HG03565 (cell line): Measurements from ENCODE around the gene RAB14.
"Not testable (repeated sequence)": the region's sequence is repeated elsewhere in the genome, so short reads cannot be mapped to it uniquely, and the experiment has no call there.

Experiments used
- ATAC-seq: cut with Tn5 transposase; IDR thresholded peaks from one replicate; pipeline ENCODE4 v1.9.1; 2021; ENCODE audit warnings: mild to moderate bottlenecking, moderate library complexity; ENCODE audit not compliant: unreplicated experiment

Gene RAB14

DNA sequence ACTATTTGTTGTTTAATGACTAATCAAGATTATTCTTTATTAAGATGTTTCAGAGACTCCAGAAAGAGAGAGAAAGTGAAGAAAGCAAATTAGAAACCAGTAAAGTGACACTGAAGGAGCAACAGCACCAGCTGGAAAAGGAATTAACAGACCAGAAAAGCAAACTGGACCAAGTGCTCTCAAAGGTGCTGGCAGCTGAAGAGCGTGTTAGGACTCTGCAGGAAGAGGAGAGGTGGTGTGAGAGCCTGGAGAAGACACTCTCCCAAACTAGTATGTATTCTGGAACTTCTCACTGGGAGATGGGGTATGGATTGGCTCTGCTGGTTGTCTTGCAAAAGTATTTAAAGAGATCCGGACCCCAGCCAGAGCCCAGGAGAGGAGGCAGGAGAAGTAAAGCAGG, 33.6 kb downstream of the RAB14 start:
- no peak for ATAC-seq

DNA sequence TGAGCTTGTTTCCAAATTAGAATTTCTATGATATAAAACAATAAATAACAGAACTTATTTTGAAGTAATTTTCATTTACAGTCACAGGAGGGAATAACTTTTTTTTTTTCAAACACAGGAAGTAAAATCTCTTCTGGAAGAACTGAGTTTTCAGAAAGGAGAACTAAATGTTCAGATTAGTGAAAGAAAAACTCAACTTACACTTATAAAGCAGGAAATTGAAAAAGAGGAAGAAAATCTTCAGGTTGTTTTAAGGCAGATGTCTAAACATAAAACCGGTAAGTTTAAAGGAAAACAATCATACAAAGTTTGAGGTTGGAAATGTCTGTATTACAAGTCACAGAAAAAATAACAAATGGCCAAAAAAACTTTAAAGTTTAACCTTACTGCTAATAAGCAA, 41.6 kb downstream of the RAB14 start:
- no peak for ATAC-seq

DNA sequence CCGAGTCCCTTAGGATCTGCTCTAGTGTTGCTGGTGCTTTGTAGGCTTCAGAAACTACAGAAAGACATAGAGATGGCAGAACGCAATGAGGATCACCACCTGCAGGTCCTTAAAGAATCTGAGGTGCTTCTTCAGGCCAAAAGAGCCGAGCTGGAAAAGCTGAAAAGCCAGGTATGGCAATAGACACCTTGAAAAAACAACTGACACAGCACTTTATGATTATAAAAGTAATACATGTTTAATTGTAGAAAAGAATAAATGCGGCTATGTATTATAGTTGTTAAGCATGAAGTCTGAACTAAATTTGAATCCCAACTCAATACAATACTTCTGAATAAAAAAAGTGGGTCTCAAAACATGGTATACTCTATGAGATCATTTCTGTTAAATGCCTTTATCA, 43.7 kb downstream of the RAB14 start:
- no peak for ATAC-seq

DNA sequence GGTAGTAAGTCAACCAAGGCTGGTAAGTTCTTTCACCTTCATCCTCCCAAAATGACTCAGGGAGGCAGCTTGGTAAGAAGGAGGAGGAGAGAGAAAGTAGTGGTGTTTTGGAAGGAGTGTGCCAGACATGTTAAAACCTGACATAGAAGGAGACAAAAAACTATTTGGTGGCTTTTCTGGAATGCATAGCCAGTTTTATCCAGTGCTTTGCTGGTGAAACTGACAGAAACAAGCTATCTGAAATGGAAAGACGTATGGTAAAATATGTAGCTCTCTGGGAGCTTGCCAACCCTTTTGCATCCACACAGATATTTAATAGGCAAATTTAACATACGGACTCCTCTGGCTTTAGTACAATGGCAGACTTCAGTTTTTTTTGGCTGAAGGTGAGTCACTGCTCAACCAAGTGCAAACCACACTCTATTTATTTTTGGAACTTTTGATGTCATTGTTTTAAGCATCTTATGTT, 45.4 kb downstream of the RAB14 start:
- ATAC-seq = peak; percentile 80

DNA sequence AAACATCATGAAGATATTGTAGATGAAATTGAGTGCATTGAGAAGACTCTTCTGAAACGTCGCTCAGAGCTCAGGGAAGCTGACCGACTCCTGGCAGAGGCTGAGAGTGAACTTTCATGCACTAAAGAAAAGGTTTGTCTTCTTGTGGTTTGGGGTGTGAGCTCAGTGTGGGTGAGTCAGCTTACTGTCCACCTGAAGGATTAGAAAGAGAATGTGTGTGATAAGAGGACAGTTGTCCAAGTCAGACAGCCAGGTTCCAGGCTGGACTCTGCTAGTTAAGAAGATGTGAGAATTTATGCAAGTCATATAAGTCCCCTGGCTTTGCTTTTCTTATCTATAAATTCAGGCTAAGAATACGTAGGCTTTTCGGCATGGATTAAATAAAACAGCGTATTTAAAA, 46.9 kb downstream of the RAB14 start:
- ATAC-seq = no peak

DNA sequence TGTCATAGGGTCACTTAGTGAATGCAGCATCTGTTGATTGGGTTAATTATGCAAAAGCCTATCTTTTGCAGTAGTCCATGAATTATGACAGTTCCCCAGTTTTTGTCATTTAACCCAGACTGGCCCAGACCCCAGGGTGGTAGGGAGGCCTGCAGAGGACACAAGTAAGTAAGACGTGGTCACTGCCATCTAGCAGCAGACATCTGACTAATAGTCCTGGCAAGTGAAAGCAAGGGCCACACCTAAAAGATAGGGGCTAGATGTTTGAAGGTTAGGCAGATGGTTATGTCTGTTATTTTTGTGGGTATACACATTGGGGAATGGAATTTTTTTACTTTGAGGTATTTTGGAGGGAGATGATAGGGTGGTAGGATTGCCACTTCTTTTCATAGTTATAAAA, 48.0 kb downstream of the RAB14 start:
- ATAC-seq = no peak

DNA sequence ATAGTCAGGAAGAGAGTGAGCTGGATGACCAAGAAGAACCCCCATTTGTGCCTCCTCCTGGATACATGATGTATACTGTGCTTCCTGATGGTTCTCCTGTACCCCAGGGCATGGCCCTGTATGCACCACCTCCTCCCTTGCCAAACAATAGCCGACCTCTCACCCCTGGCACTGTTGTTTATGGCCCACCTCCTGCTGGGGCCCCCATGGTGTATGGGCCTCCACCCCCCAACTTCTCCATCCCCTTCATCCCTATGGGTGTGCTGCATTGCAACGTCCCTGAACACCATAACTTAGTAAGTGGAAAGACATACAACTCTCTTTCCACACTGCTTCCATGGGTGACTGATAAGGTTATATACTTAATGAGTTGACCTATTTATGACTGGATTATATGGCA, 51.5 kb downstream of the RAB14 start:
- ATAC-seq = no peak

DNA sequence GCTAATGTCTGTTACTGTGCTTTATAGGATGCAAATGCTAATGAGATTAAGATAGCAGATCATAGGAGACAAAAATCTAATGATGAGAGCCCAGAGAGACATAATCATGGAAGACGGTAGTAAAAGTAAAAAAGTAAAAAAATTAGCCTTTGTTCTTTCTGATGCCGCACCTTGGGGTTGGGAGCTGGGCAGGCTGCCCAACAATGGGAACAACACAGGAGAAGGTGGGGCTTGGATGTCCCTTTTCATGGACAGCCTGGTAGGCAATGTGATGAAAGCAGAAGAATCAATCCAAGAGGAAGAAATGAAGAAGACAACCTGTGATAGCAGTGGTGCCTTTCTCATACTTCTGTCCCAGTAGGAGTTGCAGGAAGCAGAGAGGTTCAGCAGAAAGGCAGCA, 57.2 kb downstream of the RAB14 start:
- no peak for ATAC-seq

DNA sequence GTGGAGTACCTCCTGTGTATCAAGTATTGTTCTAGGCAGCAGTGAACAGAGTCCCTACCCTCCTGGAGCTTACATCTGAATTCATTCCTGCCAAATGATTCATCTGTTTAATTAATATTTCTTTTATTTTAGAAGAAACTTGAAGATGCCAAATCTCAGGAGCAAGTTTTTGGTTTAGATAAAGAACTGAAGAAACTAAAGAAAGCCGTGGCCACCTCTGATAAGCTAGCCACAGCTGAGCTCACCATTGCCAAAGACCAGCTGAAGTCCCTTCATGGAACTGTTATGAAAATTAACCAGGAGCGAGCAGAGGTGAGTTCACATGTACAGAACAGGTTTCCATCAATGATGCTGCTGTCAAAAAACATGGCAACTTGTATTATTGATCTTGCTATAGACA, 57.9 kb downstream of the RAB14 start:
- no peak for ATAC-seq

DNA sequence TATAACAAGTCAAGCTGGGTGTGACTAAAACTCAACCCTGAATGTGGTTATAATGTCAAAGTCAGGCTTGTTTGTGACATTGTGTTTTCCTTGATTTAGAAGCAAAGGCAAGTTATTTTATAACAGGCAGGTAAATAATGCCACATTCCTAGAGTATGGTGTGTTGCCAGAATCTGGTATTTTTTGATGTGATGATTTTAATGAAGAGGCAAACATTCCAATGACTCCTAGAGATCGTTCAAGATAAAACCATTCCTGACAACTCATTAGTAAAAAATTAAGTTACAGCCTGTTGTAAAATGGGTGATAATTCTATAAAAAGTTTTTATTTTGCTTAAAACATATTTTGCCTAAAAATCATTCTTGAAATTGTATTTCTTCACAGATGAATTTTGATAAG, 60.0 kb downstream of the RAB14 start:
- ATAC-seq = no peak

DNA sequence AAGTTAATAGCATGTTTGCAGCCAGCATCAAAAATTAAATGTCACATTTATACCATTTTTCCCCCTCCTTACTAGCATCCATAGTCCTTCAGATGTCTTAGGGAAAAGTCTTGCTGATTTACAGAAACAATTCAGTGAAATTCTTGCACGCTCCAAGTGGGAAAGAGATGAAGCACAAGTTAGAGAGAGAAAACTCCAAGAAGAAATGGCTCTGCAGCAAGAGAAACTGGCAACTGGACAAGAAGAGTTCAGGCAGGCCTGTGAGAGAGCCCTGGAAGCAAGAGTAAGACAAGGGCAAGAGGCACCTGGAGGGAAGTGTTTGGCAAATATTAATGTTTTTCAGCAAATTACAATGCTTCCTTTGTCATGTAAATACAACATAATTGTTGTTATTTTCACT, 60.4 kb downstream of the RAB14 start:
- no peak for ATAC-seq

DNA sequence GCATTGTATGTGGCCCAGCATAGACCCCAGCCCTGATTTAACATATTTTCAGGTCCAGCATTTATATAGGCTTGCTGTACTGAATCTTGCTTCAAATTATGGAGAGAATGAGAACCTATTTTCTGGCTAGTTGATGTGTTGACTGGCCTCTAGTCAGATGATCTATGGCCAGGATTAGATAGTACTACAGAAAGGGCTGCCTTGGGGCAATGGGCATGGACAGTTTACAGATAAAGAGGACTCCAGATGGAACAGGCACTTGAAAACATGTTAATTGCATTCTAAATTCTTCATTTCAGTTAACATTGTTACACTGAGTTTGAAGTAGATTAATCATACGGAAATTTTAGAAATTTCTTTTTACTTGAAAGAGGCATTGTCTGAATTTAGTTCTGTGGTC, 61.5 kb downstream of the RAB14 start:
- ATAC-seq = no peak

DNA sequence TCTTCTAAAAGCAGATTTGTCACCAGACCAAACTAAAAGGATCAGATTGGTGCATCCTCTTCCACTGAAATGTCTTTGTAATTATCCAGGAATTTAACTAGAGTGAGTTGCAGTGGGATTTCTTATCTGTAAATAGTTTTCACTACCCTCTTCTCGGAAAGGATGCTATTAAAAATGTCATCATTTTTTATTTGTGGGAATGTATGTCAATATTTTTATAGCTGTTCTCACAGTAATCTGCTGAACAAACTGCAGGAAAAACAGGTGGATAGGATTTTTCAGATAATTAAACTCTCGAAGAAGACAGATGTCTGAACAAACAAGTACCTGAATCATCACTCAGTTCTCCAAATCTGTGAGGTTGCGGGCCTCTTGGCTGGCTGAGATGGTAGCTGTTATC, 62.7 kb downstream of the RAB14 start:
- ATAC-seq = no peak

DNA sequence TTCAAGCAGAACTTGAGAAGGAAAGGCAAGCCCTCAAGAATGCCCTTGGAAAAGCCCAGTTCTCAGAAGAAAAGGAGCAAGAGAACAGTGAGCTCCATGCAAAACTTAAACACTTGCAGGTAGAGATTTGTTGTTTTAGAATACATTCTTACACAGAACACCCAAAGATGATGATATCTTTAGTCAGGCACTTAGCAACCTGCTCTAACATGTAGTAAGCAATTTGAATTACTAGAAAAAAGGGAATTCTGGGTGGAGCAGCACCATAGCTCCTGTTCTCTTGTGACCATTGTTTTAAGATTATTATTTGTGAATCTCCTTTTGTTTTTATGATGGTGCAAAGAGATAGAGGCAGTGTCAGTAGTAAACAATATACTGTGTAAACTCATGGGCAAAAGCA, 63.1 kb downstream of the RAB14 start:
- ATAC-seq = no peak

DNA sequence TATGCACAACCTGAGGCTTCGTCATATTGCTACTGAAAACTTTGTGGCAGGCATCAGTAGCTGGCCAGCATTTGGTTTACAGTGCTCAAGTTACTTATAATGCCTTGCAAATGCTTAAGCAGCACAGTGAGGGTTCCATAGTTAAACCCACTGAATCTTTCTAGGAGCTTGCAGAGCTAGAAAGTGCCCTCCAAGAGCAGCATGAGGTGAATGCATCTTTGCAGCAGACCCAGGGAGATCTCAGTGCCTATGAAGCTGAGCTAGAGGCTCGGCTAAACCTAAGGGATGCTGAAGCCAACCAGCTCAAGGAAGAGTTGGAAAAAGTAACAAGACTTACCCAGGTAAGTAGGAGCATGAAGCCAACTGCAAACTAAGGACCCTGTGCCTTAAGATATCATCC, 66.0 kb downstream of the RAB14 start:
- ATAC-seq = no peak

DNA sequence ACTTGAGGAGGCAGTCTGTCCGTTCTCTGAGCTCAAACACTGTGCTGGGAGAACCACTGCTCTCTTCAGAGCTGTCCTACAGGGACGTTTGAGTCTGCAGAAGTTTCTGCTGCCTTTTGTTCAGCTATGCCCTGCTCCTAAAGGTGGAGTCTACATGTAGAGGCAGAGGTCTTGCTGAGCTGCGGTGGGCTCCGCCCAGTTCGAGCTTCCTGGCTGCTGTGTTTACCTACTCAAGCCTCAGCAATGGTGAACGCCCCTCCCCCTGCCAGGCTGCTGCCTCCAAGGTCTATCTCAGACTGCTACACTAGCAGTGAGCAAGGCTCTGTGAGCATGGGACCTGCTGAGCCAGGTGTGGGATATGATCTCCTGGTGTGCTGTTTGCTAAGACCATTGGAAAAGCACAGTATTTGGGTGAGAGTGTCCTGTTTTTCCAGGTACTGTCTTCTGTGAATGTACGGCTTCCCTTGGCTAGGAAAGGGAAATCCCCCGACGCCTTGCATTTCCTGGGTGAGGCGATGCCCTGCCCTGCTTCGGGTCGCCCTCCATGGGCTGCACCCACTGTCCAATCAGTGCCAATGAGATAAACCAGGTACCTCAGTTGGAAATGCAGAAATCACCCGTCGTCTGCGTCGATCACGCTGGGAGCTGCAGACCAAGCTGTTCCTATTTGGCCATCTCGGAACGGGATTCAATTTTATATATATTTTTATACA, 68.4 kb downstream of the RAB14 start:
- no peak for ATAC-seq

DNA sequence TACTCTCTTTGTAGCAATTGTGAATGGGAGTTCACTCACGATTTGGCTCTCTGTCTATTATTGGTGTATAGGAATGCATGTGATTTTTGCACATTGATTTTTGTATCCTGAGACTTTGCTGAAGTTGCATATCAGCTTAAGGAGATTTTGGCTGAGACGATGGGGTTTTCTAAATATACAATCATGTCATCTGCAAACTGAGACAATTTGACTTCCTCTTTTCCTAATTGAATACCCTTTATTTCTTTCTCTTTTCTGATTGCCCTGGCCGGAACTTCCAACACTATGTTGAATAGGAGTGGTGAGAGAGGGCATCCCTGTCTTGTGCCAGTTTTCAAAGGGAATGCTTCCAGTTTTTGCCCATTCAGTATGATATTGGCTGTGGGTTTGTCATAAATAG, 72.3 kb downstream of the RAB14 start:
- not testable (repeated sequence) for ATAC-seq
